GM21381 (cell line): ENCODE measurements around the gene TBL2.
A peak's percentile ranks its signal among the peaks of the same experiment; 100 is the strongest.
"Not testable (repeated sequence)": the region's sequence is repeated elsewhere in the genome, so short reads cannot be mapped to it uniquely, and the experiment has no call there.

Experiments
- ATAC-seq: cut with Tn5 transposase; IDR thresholded peaks from one replicate; pipeline ENCODE4 v1.9.1; 2021; ENCODE audit warnings: mild to moderate bottlenecking, moderate library complexity; ENCODE audit not compliant: unreplicated experiment

The TBL2 gene

GRCh38 chr7:73606801-73607691 lies 28.7 kb upstream of the TBL2 start:
- ATAC-seq = no peak

GRCh38 chr7:73605601-73606220 lies 27.3 kb upstream of the TBL2 start:
- ATAC-seq = no peak

- no peak for ATAC-seq
Measured at GRCh38 chr7:73602721-73603651, 24.6 kb upstream of the TBL2 start.

DNA sequence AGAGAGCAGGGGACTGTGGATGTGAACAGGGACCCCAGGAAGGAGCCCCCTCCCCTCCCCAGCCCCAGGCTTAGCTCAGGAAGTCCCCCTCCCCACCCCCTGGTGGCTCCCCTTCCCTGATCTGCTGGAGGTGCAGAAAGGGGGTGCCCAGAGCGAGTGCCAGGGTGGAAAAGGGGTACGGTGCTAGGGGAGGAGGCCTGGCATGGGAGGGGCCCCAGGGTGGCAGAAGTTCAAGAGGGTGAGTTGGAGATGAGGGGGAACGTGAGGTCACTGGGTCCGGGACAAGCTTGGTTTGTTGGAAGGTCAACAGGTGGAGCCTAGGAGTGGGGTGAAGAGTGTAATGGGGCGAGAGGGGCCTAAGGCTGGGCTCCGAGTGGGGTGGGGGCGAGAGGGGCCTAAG lies 21.5 kb upstream of the TBL2 start:
- no peak for ATAC-seq

GRCh38 chr7:73599151-73599882 lies 20.9 kb upstream of the TBL2 start:
- no peak for ATAC-seq

- ATAC-seq = no peak
Measured at GRCh38 chr7:73597978-73598782, 19.8 kb upstream of the TBL2 start.

DNA sequence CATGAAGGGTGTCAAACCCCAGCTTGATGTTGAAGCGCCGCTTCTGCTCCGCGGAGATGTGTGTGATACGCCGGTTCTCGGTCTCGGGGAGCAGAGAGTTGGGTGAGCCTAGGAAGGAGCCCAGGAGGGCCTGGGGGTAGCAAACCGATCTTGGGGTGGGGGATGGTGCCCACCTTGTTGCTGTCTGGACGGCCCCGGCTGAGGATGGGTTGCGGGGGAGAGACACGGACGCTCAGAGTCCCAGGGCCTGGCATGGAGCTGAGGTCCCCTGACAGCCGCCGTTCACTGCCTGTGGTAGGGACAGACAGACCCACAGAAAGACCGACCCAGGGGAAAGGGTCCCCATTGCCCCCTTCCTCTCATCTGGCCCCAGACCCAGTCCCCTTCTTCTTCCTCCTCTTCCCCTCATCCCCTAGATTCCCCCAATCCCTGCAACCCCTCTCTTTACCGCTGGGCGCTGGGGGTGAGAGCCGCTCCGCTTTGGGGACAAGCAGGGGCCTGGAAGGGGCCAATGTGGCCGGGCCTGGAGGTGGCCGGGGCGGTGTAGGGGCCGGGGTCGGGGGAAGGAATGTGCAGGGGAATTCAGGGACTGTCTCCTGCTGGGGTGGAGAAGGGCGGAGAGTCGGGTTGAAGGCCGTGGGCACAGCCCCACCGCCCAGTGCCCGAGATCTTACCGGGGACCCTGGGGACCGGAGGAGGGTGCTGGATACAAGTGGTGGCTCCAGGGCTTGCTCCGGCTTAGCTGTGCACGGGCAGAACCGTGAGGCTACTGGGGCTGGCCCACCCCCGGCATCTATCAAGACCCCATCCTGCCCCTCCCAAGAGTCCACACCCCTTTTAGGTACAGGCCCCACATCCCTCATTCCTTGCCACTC lies 18.0 kb upstream of the TBL2 start:
- no peak for ATAC-seq

DNA sequence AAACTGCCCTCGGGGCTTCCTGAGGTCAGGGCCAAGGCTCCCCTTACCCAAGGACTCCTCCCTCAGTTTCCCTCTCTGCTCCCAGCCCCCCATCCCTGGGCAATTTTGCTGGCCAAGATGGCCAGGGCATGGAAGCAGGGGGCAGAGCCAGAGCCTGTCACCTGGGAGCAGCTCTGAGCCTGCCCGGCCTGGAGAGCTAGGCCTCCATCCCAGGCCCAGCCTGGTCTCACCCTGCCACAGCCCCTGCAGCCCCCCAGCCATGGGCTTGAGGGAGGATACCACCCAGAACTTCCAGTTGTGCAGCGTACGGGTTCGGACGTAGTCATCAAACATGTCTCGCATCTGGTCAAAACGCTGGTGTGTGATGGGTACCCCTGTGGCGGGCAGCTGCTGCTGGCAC lies 17.0 kb upstream of the TBL2 start:
- ATAC-seq = no peak

DNA sequence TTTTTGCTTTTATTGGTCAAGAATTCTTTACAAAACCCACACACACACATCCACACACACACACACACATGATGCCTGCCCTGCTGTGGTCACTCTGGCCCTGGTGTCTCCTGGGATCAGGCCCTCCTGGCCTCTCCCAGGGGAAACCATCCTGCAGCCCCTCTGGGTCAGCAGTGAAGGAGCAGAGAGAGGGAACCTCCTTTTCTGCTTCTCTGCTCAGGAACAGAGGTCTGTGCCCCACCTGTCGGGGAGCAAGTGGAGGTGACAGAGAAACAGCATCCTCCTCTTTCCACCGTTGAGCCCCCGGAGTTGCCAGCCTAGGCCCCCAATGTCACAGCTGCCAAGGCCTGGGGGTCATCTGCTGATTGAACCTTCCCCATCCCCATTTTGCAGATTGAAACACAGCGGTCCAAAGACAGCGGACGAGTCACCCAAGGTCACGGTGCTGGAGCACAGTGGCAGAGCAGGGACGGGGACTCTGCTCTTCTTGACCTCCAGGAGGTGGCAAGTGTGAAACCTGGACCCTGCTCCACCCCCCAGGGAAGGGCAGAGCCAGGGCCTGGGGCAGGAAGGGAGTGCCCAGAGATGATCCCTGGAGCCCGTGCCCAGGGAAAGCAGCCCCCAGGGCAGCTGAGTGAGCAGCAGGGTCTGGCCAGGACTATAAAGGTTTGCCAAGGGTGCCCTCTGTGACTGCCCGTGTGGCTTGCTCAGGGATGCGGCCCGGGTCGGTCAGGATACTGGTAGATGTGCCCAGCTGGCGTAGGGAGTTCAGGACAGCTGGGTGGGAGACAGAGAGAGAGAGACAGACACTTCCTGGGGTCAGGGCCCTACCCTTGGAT lies 15.0 kb upstream of the TBL2 start:
- no peak for ATAC-seq

DNA sequence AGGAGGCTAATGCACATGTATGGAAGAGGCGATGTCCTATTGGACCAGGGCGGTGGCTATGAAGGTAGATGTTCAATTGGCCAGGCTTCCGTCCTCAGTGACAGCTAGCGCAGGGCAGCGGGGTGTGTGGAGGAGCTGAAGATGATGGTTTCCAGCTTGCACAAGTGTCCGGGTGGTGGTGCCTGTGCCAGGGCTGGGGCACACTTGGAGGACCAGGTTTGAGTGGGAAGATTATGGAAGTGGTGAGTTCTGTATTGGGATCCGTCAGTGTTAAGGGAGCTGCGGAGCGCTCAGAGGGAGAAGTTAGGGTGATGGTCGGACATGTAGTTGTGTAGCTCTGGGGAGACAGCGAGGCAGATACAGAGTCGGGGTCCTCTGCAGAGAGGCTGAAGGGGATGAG lies 8.5 kb upstream of the TBL2 start:
- ATAC-seq = no peak

DNA sequence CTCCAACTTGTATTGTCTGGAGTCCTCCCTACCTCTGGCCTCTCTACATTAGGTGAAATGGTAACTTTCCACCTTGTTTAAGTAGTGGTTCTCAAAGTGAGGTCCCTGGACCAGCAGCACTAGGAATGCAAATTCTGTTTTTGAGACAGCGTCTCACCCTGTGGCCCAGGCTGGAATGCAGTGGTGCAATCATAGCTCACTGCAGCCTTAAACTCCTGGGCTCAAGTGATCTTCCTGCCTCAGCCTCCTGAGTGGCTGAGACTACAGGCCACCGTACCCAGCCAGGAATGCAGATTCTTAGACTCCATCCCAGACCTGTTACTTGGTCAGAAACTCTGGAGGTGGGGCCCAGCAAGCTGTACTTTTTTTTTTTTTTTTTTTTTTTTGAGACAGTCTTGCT lies 6.8 kb upstream of the TBL2 start:
- no peak for ATAC-seq

- no peak for ATAC-seq
Measured at GRCh38 chr7:73582664-73583202, 4.4 kb upstream of the TBL2 start.

DNA sequence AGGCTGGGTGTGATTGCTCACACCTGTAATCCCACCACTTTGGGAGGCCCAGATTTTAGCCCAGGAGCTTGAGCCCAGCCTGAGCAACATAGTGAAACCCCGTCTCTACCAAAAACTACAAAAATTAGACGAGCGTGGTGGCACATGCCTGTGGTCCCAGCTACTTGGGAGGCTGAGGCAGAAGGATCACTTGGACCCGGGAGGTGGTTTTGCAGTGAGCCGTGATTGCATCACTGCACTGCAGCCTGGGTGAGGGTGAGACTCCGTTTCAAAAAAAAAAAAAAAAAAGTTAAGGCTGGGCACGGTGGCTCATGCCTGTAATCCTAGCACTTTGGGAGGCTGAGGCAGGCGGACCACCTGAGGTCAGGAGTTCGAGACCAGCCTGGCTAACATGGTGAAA lies 2.6 kb upstream of the TBL2 start:
- not testable (repeated sequence) for ATAC-seq

DNA sequence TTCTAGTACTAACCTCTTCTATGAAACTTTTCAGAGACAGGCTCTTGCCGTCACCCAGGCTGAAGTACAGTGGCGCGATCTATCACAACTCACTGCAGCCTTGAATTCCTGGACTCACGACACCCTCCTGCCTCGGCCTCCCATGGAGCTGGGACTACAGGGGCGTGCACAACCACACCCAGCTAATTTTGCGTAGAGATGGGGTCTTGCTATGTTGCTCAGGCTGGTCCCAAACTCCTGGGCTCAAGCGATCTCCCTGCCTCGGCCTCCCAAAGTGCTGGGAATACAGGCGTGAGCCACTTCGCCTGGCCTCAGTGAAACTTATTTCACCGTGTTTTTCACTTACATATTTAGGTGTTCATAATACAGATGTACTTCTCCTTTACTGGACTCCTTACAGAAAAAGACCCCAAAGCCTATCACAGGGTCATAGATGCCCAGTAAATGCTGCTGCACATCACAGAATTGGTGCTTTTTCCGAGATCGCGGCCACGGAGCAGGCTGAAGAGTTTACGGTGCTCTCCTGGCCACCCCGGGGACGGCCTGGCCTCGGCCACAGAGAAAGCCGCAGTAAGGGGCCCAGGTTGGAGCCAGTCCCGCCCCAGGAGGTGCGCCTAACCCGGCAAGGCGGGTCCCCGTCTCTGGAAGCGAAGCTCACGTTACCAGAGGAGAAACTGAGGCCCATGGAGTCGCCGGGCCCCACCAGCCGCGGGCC lies 595 bp downstream of the TBL2 start:
- peak; percentile 6 for ATAC-seq

DNA sequence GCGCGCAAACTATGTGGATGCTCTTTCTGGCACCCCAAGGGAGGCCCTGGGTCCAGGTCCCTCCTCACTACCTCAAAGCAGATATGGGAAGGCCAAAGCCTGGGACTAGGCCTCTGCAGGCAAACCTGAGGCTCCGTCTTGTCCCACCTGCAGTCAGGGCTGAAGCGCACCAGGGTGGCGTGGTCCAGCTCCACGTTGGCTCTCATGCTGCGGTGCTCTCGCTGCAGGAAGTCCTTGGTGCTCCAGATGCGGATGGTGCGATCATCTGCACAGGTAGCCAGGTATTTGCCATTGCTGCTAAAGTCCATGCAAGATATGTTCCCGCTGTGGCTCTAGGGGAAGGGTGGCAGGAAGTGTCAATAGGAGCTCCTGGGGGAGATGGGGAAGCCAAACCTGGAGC lies 4.6 kb downstream of the TBL2 start:
- ATAC-seq = no peak

- ATAC-seq = no peak
Measured at GRCh38 chr7:73573276-73573675, 5.1 kb downstream of the TBL2 start.

GRCh38 chr7:73572767-73573186 lies 5.6 kb downstream of the TBL2 start:
- ATAC-seq = no peak
